Raji (cell line): ENCODE measurements around the gene ASB10.

ENCODE experiments used
- POLR2A ChIP-seq: IDR thresholded peaks from 2 replicates; pipeline ENCODE4 v1.6.1; 2011; ENCODE audit warnings: low read depth, low read length, control low read depth; ENCODE audit not compliant: insufficient read depth

ASB10 gene

GRCh38 chr7:151201344-151201743 is 14.3 kb upstream of the ASB10 start:
- TF ChIP-seq POLR2A = no peak

DNA sequence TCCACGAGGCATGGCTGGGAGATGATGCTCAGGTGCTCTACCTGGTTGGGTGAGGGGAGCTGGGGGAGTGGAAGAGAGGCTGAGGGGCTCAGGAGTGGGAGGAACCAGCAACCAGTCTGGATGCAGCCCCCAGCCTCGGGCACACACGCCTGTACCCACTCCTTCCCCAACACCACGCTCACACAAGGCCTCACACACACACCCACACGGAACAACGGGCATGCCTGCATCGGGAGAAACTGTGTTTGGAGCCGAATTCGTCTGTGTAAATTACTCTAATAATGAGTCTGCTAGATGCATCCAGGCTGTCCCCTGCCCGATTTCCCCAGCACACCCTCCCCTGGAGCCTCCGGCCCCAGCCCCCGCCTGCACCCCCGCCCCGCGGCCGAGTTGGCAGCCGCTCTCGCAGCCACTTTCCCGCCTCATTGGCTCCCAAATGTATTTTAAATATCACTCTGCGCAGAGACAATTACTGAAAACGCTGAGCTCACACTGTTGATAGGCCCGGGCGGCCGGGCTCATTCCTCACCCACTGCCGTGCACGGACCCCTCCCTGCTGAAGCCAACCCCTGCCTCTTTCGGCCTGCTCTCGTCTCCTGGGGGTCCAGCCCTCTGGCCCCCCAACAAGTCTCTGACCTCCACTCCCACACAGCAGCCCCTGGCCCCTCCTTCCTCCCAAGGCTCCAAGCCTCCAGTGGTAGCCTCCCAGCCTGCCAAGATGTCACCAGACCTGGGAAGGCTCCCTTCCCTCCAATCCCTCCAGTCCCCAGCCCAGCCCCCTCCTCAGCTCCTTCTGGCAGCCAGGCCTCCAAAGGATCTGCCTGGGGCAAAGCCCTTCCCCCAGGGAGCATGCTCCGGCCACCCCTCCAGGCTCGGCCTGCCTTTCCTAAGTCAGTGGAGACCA is 12.1 kb upstream of the ASB10 start:
- TF ChIP-seq POLR2A = no peak

GRCh38 chr7:151197932-151198331 is 10.9 kb upstream of the ASB10 start:
- TF ChIP-seq POLR2A = no peak

- no peak for TF ChIP-seq POLR2A
These were observed 8.8 kb upstream of the ASB10 start for GRCh38 chr7:151195616-151196450.

- no peak for TF ChIP-seq POLR2A
These were observed 7.1 kb upstream of the ASB10 start for GRCh38 chr7:151194188-151194587.

DNA sequence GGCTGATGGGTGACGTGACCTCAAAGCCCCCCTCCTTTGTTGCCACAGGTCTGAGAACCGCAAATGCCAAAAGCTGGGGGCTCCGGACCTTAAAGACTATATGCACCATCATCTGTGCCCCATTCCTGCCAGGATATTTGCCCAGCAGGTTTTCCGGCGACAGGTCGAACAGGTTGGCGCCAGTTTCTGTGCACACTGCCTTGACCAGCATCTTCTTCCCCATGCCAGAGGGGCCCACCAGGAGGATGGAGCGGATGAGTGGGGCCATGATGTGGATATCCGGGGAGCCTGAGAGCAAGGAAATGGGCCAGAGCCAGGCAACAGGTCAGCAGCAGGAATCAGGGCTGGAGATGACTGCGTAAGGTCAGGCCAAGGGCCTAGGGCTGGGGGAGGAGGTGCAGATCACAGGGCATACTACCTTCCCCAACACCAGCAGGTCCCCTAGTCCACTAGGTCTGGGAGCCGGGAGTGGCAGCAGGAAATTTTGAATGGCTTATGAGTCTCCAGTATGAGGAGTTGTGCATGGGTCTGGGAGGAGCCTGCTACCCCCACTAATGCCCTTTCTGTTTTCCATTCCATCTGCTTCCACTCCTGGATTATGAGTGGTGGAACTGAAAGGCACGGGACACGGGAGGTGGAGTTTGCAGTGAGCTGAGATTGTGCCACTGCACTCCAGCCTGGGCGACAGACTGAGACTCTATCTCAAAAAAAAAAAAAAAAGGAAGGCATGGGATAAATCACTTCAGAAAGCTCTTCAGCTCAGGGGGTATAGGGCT is 6.3 kb upstream of the ASB10 start:
- TF ChIP-seq POLR2A = no peak

GRCh38 chr7:151192002-151192539 is 5.0 kb upstream of the ASB10 start:
- TF ChIP-seq POLR2A = no peak

DNA sequence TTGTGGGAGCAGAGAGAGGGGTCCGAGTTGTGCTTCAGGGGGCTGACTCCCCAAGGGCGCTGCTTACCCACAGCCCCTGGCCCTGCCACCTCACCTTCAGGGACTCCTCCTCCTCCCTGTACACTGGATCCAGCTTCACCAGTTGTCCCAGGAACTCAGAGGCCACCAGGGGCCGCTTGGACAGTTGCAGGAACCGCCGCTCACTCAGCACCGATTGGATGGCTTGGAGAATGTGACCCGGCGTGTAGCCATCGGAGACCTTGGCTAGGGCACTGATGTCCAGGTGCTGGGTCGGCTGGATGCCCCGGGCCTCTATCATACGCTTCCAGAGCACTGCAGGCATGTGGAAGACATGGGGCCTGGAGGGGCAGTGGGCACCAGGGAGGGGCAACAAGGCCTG is 4.5 kb upstream of the ASB10 start:
- no peak for TF ChIP-seq POLR2A

GRCh38 chr7:151189038-151189437 is 2.0 kb upstream of the ASB10 start:
- TF ChIP-seq POLR2A = no peak

- TF ChIP-seq POLR2A = no peak
These were observed 1.1 kb upstream of the ASB10 start for GRCh38 chr7:151188252-151188542.

- TF ChIP-seq POLR2A = no peak
These were observed 580 bp upstream of the ASB10 start for GRCh38 chr7:151187409-151188251.

GRCh38 chr7:151185762-151186639 is 1.0 kb downstream of the ASB10 start:
- TF ChIP-seq POLR2A = no peak

DNA sequence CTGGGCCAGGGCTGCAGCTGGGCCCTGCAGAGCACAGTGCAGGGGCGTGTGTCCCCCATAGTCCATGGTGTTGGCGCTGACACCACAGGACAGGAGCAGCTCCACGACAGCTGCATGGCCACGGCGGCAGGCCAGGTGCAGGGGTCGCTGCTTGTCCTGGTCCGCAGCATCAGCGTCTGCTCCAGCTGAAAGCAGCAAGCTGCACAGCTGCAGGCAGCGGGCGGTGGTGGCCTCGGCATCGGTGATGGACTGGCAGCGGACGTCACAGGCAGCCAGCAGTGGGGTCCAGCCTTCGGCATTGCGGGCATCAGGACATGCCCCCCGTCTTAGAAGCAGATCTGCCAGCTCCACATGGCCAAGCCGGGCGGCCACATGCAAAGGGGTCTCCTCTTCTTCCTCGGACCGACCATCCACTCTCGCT is 6.0 kb downstream of the ASB10 start:
- no peak for TF ChIP-seq POLR2A
